ENCODE measurements around the gene MVP.

MVP gene

GRCh38 chr16:29892458-29892813 is 72.2 kb downstream of the MVP start:
- H3K9me3 ChIP-seq = no peaks in the 10 kb centered on the region
- H3K4me3 ChIP-seq = no peak overlapping the region
- H3K36me3 ChIP-seq = no peaks in the 10 kb centered on the region
- no peak for DNase-seq
- H3K27me3 ChIP-seq = peaks cover 0 to 20% of the 10 kb centered on the region in 2 donors
- H3K4me1 ChIP-seq = no peaks in the 10 kb centered on the region
- TF ChIP-seq CTCF (IDR thresholded peaks at IDR 0.05) = no peak
- intact Hi-C loops (cut with DNase I; ENCODE audit: low total_unique reads) = no loop called here
- H3K27ac ChIP-seq = no peak overlapping the region

- Histone ChIP-seq H3K9me3 (no peaks in the 10 kb centered on the region), H3K4me1 (no peaks in the 10 kb centered on the region), H3K4me3 (no peak overlapping the region), H3K27ac (no peak overlapping the region), H3K36me3 (no peaks in the 10 kb centered on the region), H3K27me3 (peaks cover 2 to 28% of the 10 kb centered on the region in 2 donors)
- TF ChIP-seq CTCF (IDR thresholded peaks at IDR 0.05) = no peak
- DNase-seq = no peak
- intact Hi-C loops (cut with DNase I; ENCODE audit: low total_unique reads) = no loop called here
Measured at GRCh38 chr16:29893553-29893952, 73.3 kb downstream of the MVP start.

- no peak for DNase-seq
Measured at GRCh38 chr16:29894352-29894751, 74.1 kb downstream of the MVP start.

GRCh38 chr16:29896841-29897240 is 76.6 kb downstream of the MVP start:
- intact Hi-C loops (cut with DNase I; ENCODE audit: low total_unique reads) = no loop called here
- Histone ChIP-seq H3K27ac (no peak overlapping the region), H3K27me3 (peaks cover 2 to 45% of the 10 kb centered on the region in 2 donors), H3K36me3 (no peaks in the 10 kb centered on the region), H3K9me3 (no peaks in the 10 kb centered on the region), H3K4me1 (peaks cover 0 to 26% (median 12%) of the 10 kb centered on the region in 4 donors), H3K4me3 (no peak overlapping the region)
- DNase-seq = no peak
- TF ChIP-seq CTCF (IDR thresholded peaks at IDR 0.05) = no peak

More at GRCh38 chr16:29894352-29894751, 74.1 kb downstream of the MVP start:
- peaks cover 0 to 6% (median 2%) of the 10 kb centered on the region in 4 donors for H3K4me1 ChIP-seq
- peaks cover 2 to 34% of the 10 kb centered on the region in 2 donors for H3K27me3 ChIP-seq
- H3K36me3 ChIP-seq = no peaks in the 10 kb centered on the region
- H3K9me3 ChIP-seq = no peaks in the 10 kb centered on the region
- no peak overlapping the region for H3K4me3 ChIP-seq
- no peak for TF ChIP-seq CTCF (IDR thresholded peaks at IDR 0.05)
- intact Hi-C loops (cut with DNase I; ENCODE audit: low total_unique reads) = no loop called here
- H3K27ac ChIP-seq = no peak overlapping the region

GRCh38 chr16:29897333-29897732 is 77.1 kb downstream of the MVP start:
- no peak for DNase-seq

More at GRCh38 chr16:29897333-29897732, 77.1 kb downstream of the MVP start:
- Histone ChIP-seq H3K4me3 (no peak overlapping the region), H3K9me3 (no peaks in the 10 kb centered on the region), H3K4me1 (peaks cover 0 to 26% (median 12%) of the 10 kb centered on the region in 4 donors), H3K27me3 (peaks cover 2 to 48% of the 10 kb centered on the region in 2 donors), H3K27ac (no peak overlapping the region), H3K36me3 (no peaks in the 10 kb centered on the region)
- no peak for TF ChIP-seq CTCF (IDR thresholded peaks at IDR 0.05)
- intact Hi-C loops (cut with DNase I; ENCODE audit: low total_unique reads) = no loop called here
